Measurements from ENCODE around the gene TLN1. TPM values are rescaled to one million over a fixed set of nuclear protein-coding genes. Genes with fewer than 3 reads are reported as not detected.

Gene TLN1
- total and polyA plus RNA-seq, 8 donors: 64.5 to 141 (median 81.0) TPM

GRCh38 chr9:35705372-35705771 lies 26.6 kb downstream of the TLN1 start:
- no peak overlapping the region for H3K4me3 ChIP-seq
- TF ChIP-seq, protein P1, sequence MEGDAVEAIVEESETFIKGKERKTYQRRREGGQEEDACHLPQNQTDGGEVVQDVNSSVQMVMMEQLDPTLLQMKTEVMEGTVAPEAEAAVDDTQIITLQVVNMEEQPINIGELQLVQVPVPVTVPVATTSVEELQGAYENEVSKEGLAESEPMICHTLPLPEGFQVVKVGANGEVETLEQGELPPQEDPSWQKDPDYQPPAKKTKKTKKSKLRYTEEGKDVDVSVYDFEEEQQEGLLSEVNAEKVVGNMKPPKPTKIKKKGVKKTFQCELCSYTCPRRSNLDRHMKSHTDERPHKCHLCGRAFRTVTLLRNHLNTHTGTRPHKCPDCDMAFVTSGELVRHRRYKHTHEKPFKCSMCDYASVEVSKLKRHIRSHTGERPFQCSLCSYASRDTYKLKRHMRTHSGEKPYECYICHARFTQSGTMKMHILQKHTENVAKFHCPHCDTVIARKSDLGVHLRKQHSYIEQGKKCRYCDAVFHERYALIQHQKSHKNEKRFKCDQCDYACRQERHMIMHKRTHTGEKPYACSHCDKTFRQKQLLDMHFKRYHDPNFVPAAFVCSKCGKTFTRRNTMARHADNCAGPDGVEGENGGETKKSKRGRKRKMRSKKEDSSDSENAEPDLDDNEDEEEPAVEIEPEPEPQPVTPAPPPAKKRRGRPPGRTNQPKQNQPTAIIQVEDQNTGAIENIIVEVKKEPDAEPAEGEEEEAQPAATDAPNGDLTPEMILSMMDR (IDR thresholded peaks at IDR 0.05): no peak
- intact Hi-C loops (cut with DNase I): loop anchor here in 1 of 3 donors (10.0 kb wide), 1 partner anchor 61 kb away; no protein-coding TSS in a partner anchor
- no peak for DNase-seq
- no peaks in the 10 kb centered on the region for H3K9me3 ChIP-seq
- FAIRE-seq: no peak
- H3K36me3 ChIP-seq: peaks cover 10 to 91% (median 64%) of the 10 kb centered on the region in 3 donors
- no peak for ATAC-seq
- 76% methylated on average over 8 of the region's 8 CpGs for WGBS, 2 donors
- H3K4me1 ChIP-seq: no peaks in the 10 kb centered on the region
- no peak overlapping the region for H3K27ac ChIP-seq
- no peaks in the 10 kb centered on the region for H3K27me3 ChIP-seq

- DNase-seq (no peak), ATAC-seq (no peak), FAIRE-seq (no peak)
- no peaks in the 10 kb centered on the region for H3K9me3 ChIP-seq
- H3K36me3 ChIP-seq: peaks cover 10 to 100% (median 76%) of the 10 kb centered on the region in 3 donors
- no peaks in the 10 kb centered on the region for H3K27me3 ChIP-seq
- no peak overlapping the region for H3K4me3 ChIP-seq
- TF ChIP-seq, protein P1 (IDR thresholded peaks at IDR 0.05): no peak
- WGBS, 2 donors: 95 to 96% methylated on average over 26 of the region's 26 CpGs
- no peak overlapping the region for H3K27ac ChIP-seq
- intact Hi-C loops (cut with DNase I): loop anchor here in 1 of 3 donors (10.0 kb wide), 1 partner anchor 59 kb away; no protein-coding TSS in a partner anchor
- no peaks in the 10 kb centered on the region for H3K4me1 ChIP-seq
Observed at GRCh38 chr9:35703906-35704672, 27.9 kb downstream of the TLN1 start.

DNA sequence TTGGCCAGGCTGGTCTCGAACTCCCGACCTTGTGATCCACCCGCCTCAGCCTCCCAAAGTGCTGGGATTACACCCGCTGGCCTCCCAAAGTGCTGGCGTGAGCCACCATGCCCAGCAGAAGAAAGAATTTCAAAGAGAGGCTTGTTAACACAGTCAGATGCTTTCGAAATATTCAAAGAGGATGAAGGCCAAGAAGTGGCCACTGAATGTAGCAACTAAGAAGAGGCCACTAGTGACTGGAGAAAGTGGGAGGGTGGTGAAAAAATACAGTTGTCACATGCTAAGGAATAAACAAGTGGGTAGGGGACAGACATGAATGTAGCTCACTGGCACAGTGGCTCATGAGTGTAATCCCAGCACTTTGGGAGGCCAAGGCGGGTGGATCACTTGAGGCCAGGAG lies 29.3 kb downstream of the TLN1 start:
- 93 to 95% methylated on average over 7 of the region's 7 CpGs for WGBS, 2 donors
- Histone ChIP-seq H3K36me3 (peaks cover 10 to 100% (median 80%) of the 10 kb centered on the region in 3 donors), H3K27me3 (no peaks in the 10 kb centered on the region), H3K9me3 (no peaks in the 10 kb centered on the region), H3K4me3 (no peak overlapping the region), H3K4me1 (no peaks in the 10 kb centered on the region), H3K27ac (no peak overlapping the region)
- ATAC-seq (no peak), FAIRE-seq (no peak), DNase-seq (no peak)
- intact Hi-C loops (cut with DNase I): loop anchor here in 1 of 3 donors (10.0 kb wide), 1 partner anchor 58 kb away; no protein-coding TSS in a partner anchor
- TF ChIP-seq, protein P1 (IDR thresholded peaks at IDR 0.05): no peak

- no peaks in the 10 kb centered on the region for H3K27me3 ChIP-seq
- intact Hi-C loops (cut with DNase I): loop anchor here in 1 of 3 donors (10.0 kb wide), 1 partner anchor 56 kb away; no protein-coding TSS in a partner anchor
- no peak overlapping the region for H3K4me3 ChIP-seq
- no peaks in the 10 kb centered on the region for H3K9me3 ChIP-seq
- TF ChIP-seq, protein P1 (IDR thresholded peaks at IDR 0.05): no peak
- DNase-seq (no peak), FAIRE-seq (no peak), ATAC-seq (no peak)
- peaks cover 0 to 12% (median 8%) of the 10 kb centered on the region in 3 donors for H3K4me1 ChIP-seq
- H3K36me3 ChIP-seq: peaks cover 10 to 86% (median 65%) of the 10 kb centered on the region in 3 donors
- H3K27ac ChIP-seq: no peak overlapping the region
Observed at GRCh38 chr9:35700942-35701341, 31.1 kb downstream of the TLN1 start.

- ATAC-seq: no peak
- Histone ChIP-seq H3K4me3 (no peak overlapping the region), H3K9me3 (no peaks in the 10 kb centered on the region), H3K4me1 (peaks cover 0 to 14% (median 12%) of the 10 kb centered on the region in 3 donors), H3K27ac (no peak overlapping the region), H3K36me3 (peaks cover 5 to 77% (median 57%) of the 10 kb centered on the region in 3 donors), H3K27me3 (no peaks in the 10 kb centered on the region)
- 50% methylated on average over 11 of the region's 11 CpGs for WGBS, 2 donors
- TF ChIP-seq, protein P1 (IDR thresholded peaks at IDR 0.05): no peak
- FAIRE-seq: no peak
- intact Hi-C loops (cut with DNase I): loop anchor here in 1 of 3 donors (10.0 kb wide), 1 partner anchor 55 kb away; no protein-coding TSS in a partner anchor
- peak in 1 of 6 donors; percentile 62 for DNase-seq
Observed at GRCh38 chr9:35700031-35700430, 32.0 kb downstream of the TLN1 start.
